ENCODE data around the gene HAUS1.
"Not testable (repeated sequence)": the region's sequence is repeated elsewhere in the genome, so short reads cannot be mapped to it uniquely, and the experiment has no call there.

Gene HAUS1

GRCh38 chr18:46160050-46160798 lies 56.0 kb downstream of the HAUS1 start:
- no peak for DNase-seq

- DNase-seq: not testable (repeated sequence)
Observed at GRCh38 chr18:46160840-46161239, 56.7 kb downstream of the HAUS1 start.

- no peak for DNase-seq
Observed at GRCh38 chr18:46161703-46162396, 57.7 kb downstream of the HAUS1 start.

GRCh38 chr18:46163091-46163490 lies 58.9 kb downstream of the HAUS1 start:
- peak; percentile 31 for DNase-seq

- no peak for DNase-seq
Observed at GRCh38 chr18:46163941-46164499, 59.8 kb downstream of the HAUS1 start.

- not testable (repeated sequence) for DNase-seq
Observed at GRCh38 chr18:46164502-46164901, 60.3 kb downstream of the HAUS1 start.

- DNase-seq: no peak
Observed at GRCh38 chr18:46164920-46165319, 60.7 kb downstream of the HAUS1 start.

GRCh38 chr18:46166261-46166970 lies 62.2 kb downstream of the HAUS1 start:
- DNase-seq: no peak

GRCh38 chr18:46167971-46168370 lies 63.8 kb downstream of the HAUS1 start:
- no peak for DNase-seq

- no peak for DNase-seq
Observed at GRCh38 chr18:46169464-46169941, 65.3 kb downstream of the HAUS1 start.

GRCh38 chr18:46171331-46171730 lies 67.1 kb downstream of the HAUS1 start:
- DNase-seq: no peak

GRCh38 chr18:46173393-46174341 lies 69.5 kb downstream of the HAUS1 start:
- DNase-seq: peak; percentile 98

GRCh38 chr18:46174342-46175041 lies 70.3 kb downstream of the HAUS1 start:
- peak; percentile 11 for DNase-seq

GRCh38 chr18:46176001-46176400 lies 71.8 kb downstream of the HAUS1 start:
- DNase-seq: no peak
